Hypothalamus (tissue), 51 donors: ENCODE results near the gene SLC12A9.
"Not testable (repeated sequence)": the region's sequence is repeated elsewhere in the genome, so short reads cannot be mapped to it uniquely, and the experiment has no call there.

Experiments
- DNase-seq, 51 donors: peaks; one replicate each; lab custom pipeline; 2025; lab: John Stamatoyannopoulos, UW

SLC12A9 gene

GRCh38 chr7:100825751-100826513, 26.6 kb upstream of the SLC12A9 start:
- no peak for DNase-seq

- DNase-seq: no peak
Observed at GRCh38 chr7:100826514-100827329, 25.8 kb upstream of the SLC12A9 start.

GRCh38 chr7:100827330-100828226, 24.9 kb upstream of the SLC12A9 start, which contains the start of gene EPHB4:
Gene EPHB4 (minus strand): TSS chr7:100827523. CDS start chr7:100827030, 493 bp downstream.
- peak in 22 of 51 donors; percentile 3 to 40 (median 18) for DNase-seq

- no peak for DNase-seq
Observed at GRCh38 chr7:100829150-100829716, 23.3 kb upstream of the SLC12A9 start.

GRCh38 chr7:100830396-100830795, 22.1 kb upstream of the SLC12A9 start:
- no peak for DNase-seq

- no peak for DNase-seq
Observed at GRCh38 chr7:100832281-100832633, 20.3 kb upstream of the SLC12A9 start.

- DNase-seq: peak in 1 of 51 donors; percentile 1
Observed at GRCh38 chr7:100835903-100836811, 16.4 kb upstream of the SLC12A9 start.

GRCh38 chr7:100836812-100837098, 15.8 kb upstream of the SLC12A9 start:
- no peak for DNase-seq

- DNase-seq: peak; percentile 50 to 94 (median 81)
Observed at GRCh38 chr7:100837099-100837836, 15.2 kb upstream of the SLC12A9 start.

GRCh38 chr7:100839361-100839760, 13.2 kb upstream of the SLC12A9 start:
- DNase-seq: no peak

GRCh38 chr7:100840470-100841100, 11.9 kb upstream of the SLC12A9 start:
- no peak for DNase-seq

GRCh38 chr7:100847360-100847759, 5.2 kb upstream of the SLC12A9 start:
- DNase-seq: no peak

- DNase-seq: no peak
Observed at GRCh38 chr7:100854146-100854895, 1.8 kb downstream of the SLC12A9 start.

- DNase-seq: not testable (repeated sequence)
Observed at GRCh38 chr7:100854899-100855298, 2.4 kb downstream of the SLC12A9 start.

- DNase-seq: no peak
Observed at GRCh38 chr7:100855515-100855914, 3.0 kb downstream of the SLC12A9 start.

GRCh38 chr7:100856871-100857282, 4.4 kb downstream of the SLC12A9 start:
- DNase-seq: no peak

- no peak for DNase-seq
Observed at GRCh38 chr7:100859856-100860255, 7.3 kb downstream of the SLC12A9 start.
